Measurements from ENCODE around the gene KANK3.
"Not testable (repeated sequence)": the region's sequence is repeated elsewhere in the genome, so short reads cannot be mapped to it uniquely, and the experiment has no call there.

The KANK3 gene

GRCh38 chr19:8352134-8352827 lies 9.2 kb upstream of the KANK3 start:
- Histone ChIP-seq H3K4me3 (peak overlapping the region; percentile 20 to 38), H3K27me3 (no peaks in the 10 kb centered on the region), H3K9me3 (no peaks in the 10 kb centered on the region), H3K36me3 (no peaks in the 10 kb centered on the region), H3K4me1 (peaks cover 0 to 51% (median 22%) of the 10 kb centered on the region in 4 donors), H3K27ac (peak overlapping the region; percentile 36 to 72)
- no peak for TF ChIP-seq CTCF (IDR thresholded peaks at IDR 0.05)
- DNase-seq: no peak
- intact Hi-C loops (cut with DNase I; ENCODE audit: low total_unique reads): loop anchor here (5.0 kb wide), 1 partner anchor 160 kb away; the partner anchor contains the start of gene ZNF414

DNA sequence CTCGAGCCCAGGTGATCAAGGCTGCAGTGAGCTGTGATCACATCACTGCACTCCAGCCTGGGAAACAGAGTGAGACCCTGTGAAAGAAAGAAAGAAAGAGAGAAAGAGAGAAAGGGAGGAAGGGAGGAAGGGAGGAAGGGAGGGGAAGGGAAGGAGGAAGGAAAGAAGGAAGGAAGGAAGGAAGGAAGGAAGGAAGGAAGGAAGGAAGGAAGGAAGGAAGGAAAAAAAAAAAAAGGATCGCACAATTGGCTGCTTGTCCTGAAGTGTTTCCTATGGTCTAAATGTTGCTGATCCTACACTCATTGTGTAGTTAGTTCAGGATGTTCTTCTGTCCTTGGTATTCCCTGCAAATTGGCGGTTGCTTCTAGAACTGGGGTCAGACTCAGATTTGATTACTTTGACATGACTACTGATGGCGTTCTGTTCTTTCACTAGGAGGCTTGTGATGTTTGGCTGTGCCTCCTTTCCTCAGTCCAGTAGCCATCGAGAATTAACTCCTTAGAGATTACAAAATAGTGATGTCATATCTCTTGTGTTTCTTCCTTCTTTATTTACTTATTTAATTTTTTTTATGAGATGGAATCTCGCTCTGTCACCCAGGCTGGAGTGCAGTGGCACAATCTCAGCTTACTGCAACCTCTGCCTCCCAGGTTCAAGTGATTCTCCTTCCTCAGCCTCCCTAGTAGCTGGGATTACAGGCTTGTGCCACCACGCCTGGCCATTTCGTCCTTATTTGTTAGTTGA lies 6.7 kb upstream of the KANK3 start:
- not testable (repeated sequence) for DNase-seq, H3K27ac ChIP-seq, H3K36me3 ChIP-seq, H3K9me3 ChIP-seq, H3K4me3 ChIP-seq, H3K27me3 ChIP-seq
- intact Hi-C loops (cut with DNase I; ENCODE audit: low total_unique reads): loop anchor here (5.0 kb wide), 1 partner anchor 162 kb away; the partner anchor contains the start of gene ZNF414
- H3K4me1 ChIP-seq: peaks cover 0 to 37% (median 15%) of the 10 kb centered on the region in 4 donors

- no peak for DNase-seq
- no peak for TF ChIP-seq CTCF (IDR thresholded peaks at IDR 0.05)
- H3K4me3 ChIP-seq: peak overlapping the region; percentile 81
- H3K36me3 ChIP-seq: no peaks in the 10 kb centered on the region
- H3K27ac ChIP-seq: peak overlapping the region; percentile 8 to 44
- intact Hi-C loops (cut with DNase I; ENCODE audit: low total_unique reads): no loop called here
- no peaks in the 10 kb centered on the region for H3K9me3 ChIP-seq
- H3K27me3 ChIP-seq: no peaks in the 10 kb centered on the region
- peaks cover 0 to 23% (median 9%) of the 10 kb centered on the region in 4 donors for H3K4me1 ChIP-seq
Observed at GRCh38 chr19:8343483-8343844, 402 bp upstream of the KANK3 start.

- H3K4me1 ChIP-seq: peaks cover 0 to 17% (median 8%) of the 10 kb centered on the region in 4 donors
- H3K9me3 ChIP-seq: no peaks in the 10 kb centered on the region
- DNase-seq: no peak
- no peaks in the 10 kb centered on the region for H3K36me3 ChIP-seq
- peak overlapping the region; percentile 81 for H3K4me3 ChIP-seq
- H3K27ac ChIP-seq: peak overlapping the region; percentile 81 to 89
- no peaks in the 10 kb centered on the region for H3K27me3 ChIP-seq
- no peak for TF ChIP-seq CTCF (IDR thresholded peaks at IDR 0.05)
- intact Hi-C loops (cut with DNase I; ENCODE audit: low total_unique reads): no loop called here
Observed at GRCh38 chr19:8342316-8342683, 762 bp downstream of the KANK3 start.

- H3K4me3 ChIP-seq; intact Hi-C loops (cut with DNase I; ENCODE audit: low total_unique reads); H3K36me3 ChIP-seq; H3K9me3 ChIP-seq; H3K27me3 ChIP-seq; DNase-seq: not testable (repeated sequence)
- Histone ChIP-seq H3K4me1 (peaks cover 0 to 17% (median 8%) of the 10 kb centered on the region in 4 donors), H3K27ac (peak overlapping the region in 1 of 2 donors; percentile 81)
Observed at GRCh38 chr19:8341504-8341903, 1.6 kb downstream of the KANK3 start.

DNA sequence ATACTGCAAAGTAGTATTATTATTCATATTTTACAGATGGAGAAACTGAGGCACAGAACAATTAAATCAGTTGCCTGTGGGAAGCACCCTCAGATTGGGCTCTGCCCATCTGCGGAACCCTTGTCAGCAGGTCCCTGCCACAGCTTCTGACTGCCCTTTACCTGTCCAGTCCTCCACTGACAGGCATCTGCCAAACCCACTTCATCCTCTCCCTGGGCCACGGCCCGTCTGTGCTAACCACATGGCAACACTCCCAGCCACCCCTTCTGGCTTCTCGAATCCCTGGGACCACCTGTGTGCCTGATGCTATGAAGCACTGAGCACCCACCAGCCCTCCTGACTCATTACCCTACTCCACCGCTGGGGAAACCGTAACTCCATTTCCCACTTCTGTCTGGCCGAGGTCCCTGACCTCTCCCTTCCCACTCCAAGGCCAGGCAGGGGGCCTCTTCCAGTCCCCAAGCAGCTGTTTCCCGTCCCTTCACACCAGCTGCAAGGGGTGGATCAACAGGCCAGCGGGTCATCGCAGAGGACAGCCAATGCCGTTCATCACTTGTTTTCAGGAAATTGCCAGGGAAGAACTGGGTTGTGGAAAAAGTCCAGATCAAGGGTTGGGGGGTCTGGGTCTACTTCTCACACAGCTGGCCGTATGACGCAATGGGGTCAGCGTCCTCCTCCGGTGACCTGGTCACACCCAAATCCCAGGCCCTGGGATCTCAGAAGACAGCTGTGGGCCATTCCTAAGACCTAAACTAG lies 2.5 kb downstream of the KANK3 start:
- no peak for DNase-seq
- Histone ChIP-seq H3K27me3 (peaks cover 0 to 4% of the 10 kb centered on the region in 2 donors), H3K36me3 (no peaks in the 10 kb centered on the region), H3K4me1 (peaks cover 0 to 18% (median 8%) of the 10 kb centered on the region in 4 donors), H3K4me3 (no peak overlapping the region), H3K27ac (no peak overlapping the region), H3K9me3 (no peaks in the 10 kb centered on the region)
- intact Hi-C loops (cut with DNase I; ENCODE audit: low total_unique reads): no loop called here
- no peak for TF ChIP-seq CTCF (IDR thresholded peaks at IDR 0.05)

All from tibial artery (tissue), 4 donors.